ENCODE results near the gene TMEM214.
"Not testable (repeated sequence)": the region's sequence is repeated elsewhere in the genome, so short reads cannot be mapped to it uniquely, and the experiment has no call there.

Gene TMEM214

DNA sequence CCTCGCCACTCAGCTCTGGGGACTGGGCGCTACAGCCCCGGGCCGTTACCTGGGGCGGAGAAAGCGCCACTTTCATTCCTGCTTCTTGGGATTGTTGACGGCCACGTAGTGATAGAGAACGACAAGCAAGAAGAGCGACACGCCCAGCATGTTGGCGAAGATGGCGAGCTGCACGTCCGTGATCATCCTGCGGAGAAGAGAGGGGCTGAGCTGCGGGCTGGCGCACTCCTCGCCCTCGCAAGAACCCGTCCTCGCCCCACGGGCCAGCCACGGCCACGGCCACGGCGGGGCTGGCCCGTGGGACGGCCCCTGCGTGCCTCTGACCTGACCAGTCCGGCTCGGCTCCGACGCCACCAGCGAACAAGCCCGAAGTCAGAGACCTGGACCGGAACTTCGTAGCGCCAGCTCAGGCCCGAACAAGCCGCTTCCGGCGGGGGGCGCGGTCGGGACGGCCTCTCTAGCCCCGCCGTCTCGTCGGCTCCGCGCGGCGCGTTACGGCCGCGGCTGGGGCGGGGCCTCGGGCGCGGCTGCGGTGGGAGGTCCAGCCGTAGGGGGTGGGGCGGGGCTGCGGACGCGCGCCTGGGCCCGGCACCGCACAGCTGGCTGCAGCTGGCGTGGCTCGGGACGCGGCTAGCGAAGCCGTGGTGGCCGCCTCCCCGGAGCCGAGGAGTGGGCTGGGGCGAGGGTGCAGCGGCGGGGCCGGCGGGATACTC, 38.7 kb downstream of the TMEM214 start, which contains the start of gene OST4:
Gene OST4, minus strand, starts transcription at position 378 of the 713 bp plus-strand sequence.
- peak; percentile 76 for DNase-seq

DNA sequence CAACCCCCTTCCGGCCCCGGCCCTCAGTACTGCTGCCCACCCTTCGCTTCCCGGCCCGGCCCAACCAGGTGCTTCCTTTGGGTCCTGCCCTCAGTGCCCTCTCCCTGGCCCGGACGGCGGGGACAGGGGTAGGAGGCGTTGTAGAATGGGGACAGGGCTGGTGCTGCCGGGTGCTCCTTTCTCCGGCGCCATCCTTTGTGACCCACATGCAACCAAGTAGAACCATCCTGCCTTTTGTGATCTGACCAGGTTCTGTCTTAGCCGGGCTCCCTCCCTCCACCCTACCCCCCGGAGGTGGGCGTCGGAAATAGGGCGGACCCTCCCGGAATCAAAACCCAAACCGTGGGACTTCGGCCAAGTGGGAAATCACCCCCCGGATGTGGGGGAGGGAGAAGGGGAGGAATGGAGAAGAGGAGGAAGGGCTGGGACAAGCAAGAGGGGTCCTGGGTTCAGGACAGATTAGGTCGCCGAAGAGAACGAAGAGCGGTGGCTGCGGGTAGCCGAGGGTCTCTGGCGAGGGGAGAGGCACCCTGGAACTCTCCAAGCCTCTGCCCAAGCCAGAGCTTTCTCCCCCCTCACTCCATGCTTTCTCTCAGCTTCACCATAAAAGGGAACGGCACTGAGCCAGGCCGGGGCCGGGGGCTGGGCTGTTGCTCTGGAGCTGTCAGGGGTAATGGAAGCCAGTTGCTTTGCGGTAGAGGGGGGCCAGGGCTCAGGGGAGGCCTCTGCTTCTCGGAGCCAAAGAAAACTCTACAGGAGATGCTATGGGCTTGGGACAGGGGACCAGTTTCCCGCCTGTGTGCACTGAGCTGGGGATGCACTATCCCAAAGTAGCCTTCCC, 39.4 kb downstream of the TMEM214 start:
- peak; percentile 14 for DNase-seq

DNA sequence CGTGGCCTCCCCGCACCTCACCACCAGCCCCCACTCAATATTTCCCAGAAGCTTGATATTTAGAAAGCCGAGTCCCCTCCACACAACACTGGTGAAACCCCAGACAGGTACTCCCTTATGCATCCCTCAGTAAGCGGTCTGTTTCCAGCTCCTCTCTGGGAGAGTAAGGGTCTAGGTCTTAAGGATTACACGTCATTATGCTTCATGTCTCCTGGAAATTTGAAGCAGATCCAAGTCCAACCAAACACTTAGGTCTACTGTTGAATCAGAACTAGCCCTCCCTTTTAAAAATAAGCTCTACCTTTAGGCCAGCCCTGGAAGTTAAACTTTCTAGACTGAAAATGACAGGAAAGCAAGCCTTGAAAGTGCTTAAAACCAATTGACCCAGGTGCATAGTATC, 40.2 kb downstream of the TMEM214 start:
- no peak for DNase-seq

GRCh38 chr2:27073782-27074181, 41.0 kb downstream of the TMEM214 start:
- no peak for DNase-seq

GRCh38 chr2:27074738-27075565, 42.2 kb downstream of the TMEM214 start:
- peak; percentile 68 for DNase-seq

DNA sequence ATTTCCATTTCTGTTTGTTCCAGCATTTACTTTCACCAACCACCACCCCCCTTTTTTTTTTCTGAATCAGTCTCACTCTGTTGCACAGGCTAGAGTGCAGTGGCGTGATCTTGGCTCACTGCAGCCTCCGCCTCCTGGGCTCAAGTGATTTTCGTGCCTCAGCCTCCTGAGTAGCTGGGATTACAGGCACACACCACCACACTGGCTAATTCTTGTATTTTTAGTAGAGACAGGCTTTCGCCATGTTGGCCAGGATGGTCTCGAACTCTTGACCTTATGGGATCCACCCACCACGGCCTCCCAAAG, 42.8 kb downstream of the TMEM214 start:
- not testable (repeated sequence) for DNase-seq

- no peak for DNase-seq
Measured at GRCh38 chr2:27076323-27076722, 43.6 kb downstream of the TMEM214 start.

DNA sequence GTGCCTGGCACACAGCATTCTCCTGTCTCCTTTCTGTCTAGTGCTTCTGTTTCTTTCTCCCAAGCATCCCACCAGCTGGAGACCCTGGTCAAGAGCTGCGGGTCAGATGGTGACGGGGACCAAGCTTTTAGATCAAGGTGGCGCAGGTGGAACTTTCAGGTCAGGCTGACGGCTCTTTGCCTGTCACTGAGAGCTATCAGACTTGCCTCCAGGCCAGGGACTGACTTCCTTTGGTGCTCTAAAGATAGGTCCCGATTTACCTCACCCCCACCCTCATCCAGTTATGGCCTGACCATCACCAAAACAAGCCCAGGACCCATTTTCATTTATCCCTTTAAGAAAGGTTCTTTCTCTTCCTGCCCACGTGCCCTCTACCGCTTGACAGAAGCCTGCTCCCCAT, 44.5 kb downstream of the TMEM214 start:
- no peak for DNase-seq

DNA sequence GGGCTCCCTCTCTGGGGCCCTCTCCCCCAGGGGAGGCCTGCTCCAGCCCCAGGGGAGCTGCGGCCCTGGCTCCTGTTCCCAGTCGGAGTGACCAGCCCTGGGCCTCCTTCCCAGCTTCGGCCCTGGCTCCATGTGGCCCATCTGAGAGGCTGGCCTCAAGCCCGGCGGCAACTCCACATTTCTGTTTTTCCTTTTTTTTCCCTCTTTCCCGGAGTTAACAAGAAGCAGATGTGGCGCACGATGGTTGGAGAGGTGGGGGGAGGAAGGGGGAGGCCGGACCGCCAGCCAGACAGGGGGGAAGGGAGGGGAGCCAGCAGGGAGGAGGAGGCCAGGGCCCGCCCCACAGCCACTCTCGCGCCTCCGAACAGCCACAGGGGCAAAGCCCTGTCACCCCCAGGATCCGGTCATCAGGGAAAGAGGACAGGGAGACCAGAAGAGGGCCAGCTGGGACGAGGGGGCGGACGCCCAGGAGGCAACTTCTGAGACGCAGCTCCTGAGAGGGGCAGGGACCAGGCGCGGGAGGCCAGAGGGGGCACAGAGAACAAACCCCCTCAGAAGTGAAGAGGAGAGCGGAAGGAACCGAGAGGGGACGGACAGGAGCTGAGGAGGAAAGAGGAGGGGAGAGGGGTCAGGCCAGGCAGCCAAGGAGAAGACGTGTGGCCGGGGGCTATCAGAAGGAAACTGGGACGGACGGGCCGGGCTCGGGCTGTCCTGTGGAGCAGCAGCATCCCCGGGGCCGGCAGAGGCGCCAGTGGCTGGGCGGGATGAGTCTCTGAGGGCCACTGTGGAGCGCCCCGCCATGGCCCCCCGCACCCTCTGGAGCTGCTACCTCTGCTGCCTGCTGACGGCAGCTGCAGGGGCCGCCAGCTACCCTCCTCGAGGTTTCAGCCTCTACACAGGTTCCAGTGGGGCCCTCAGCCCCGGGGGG, 45.8 kb downstream of the TMEM214 start, which contains the start of gene EMILIN1:
Gene EMILIN1, plus strand, starts transcription at position 349 of the 928 bp plus-strand sequence. Its CDS starts 451 bp downstream, at position 800.
- DNase-seq, result no peak

DNA sequence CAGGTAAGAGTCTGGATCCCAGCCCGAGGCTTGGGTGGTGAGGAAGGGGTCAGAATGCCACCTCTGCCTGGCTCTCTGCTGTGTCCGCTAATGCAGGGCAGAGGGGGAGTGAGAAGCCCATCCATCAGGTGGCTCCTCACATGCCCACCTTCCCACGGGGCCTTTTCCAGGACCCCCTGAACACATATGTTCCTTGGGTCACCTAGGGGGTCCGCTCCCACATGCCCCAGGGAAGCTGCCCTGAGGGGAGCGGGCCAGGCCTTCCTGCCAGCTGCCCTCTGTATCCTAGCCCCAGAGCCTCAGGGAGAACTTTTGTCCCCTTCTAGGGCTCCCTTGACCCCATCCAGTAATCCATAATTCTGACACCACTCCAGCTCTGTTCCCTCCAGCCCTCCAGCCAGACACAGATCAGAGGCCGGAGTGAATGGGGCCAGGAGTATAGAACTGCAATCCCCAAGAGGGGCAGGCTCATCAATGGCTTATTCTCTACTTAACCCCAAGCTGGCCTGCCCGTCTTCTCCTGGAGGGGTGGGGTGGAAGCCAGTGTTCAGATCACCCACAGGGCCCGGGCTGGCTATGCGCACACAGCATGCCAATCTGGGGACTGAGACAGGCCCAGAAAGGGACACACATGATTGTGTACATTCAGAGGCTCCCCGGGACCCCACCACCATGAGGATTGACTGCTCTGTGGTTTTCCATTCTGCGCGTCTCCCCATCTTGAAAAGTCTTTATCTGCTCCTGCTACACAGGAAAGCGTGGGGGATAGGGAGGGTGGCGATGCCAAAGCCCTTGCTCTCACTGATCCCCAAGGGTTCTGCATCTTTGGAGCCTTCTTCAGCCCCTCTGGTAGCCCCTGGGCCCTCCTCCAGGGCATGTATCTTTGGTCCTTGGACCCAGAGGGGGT, 46.7 kb downstream of the TMEM214 start:
- no peak for DNase-seq

GRCh38 chr2:27080140-27080469, 47.3 kb downstream of the TMEM214 start:
- DNase-seq, result no peak

DNA sequence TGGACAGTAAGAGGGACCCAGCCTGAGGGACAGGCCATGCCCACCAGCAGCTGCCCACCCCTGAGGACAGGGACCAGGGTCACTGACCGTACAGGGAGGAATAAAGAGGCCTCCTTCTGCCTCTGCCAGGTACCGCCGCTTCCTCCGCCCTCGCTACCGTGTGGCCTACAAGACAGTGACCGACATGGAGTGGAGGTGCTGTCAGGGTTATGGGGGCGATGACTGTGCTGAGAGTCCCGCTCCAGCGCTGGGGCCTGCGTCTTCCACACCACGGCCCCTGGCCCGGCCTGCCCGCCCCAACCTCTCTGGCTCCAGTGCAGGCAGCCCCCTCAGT, 47.8 kb downstream of the TMEM214 start:
- no peak for DNase-seq

DNA sequence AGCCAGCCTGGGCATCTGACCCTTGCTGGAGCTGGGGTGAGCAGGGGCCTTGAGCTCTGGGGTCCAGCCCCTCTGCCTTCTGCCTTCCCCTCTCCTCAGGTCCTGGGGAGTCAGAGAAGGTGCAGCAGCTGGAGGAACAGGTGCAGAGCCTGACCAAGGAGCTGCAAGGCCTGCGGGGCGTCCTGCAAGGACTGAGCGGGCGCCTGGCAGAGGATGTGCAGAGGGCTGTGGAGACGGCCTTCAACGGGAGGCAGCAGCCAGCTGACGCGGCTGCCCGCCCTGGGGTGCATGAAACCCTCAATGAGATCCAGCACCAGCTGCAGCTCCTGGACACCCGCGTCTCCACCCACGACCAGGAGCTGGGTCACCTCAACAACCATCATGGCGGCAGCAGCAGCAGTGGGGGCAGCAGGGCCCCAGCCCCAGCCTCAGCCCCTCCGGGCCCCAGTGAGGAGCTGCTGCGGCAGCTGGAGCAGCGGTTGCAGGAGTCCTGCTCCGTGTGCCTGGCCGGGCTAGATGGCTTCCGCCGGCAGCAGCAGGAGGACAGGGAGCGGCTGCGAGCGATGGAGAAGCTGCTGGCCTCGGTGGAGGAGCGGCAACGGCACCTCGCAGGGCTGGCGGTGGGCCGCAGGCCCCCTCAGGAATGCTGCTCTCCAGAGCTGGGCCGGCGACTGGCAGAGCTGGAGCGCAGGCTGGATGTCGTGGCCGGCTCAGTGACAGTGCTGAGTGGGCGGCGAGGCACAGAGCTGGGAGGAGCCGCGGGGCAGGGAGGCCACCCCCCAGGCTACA, 49.4 kb downstream of the TMEM214 start:
- no peak for DNase-seq

DNA sequence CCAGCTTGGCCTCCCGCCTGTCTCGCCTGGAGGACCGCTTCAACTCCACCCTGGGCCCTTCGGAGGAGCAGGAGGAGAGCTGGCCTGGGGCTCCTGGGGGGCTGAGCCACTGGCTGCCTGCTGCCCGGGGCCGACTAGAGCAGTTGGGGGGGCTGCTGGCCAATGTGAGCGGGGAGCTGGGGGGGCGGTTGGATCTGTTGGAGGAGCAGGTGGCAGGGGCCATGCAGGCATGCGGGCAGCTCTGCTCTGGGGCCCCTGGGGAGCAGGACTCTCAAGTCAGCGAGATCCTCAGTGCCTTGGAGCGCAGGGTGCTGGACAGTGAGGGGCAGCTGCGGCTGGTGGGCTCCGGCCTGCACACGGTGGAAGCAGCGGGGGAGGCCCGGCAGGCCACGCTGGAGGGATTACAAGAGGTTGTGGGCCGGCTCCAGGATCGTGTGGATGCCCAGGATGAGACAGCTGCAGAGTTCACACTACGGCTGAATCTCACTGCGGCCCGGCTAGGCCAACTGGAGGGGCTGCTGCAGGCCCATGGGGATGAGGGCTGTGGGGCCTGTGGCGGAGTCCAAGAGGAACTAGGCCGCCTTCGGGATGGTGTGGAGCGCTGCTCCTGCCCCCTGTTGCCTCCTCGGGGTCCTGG, 50.1 kb downstream of the TMEM214 start:
- no peak for DNase-seq

- no peak for DNase-seq
Measured at GRCh38 chr2:27083410-27084296, 50.9 kb downstream of the TMEM214 start.

- no peak for DNase-seq
Measured at GRCh38 chr2:27084297-27085061, 51.7 kb downstream of the TMEM214 start.

GRCh38 chr2:27085062-27085672, 52.4 kb downstream of the TMEM214 start:
- no peak for DNase-seq

GRCh38 chr2:27085673-27086089, 52.9 kb downstream of the TMEM214 start:
- DNase-seq, result peak; percentile 35
